Liver (tissue), 9 donors: ENCODE measurements around the gene NPC2. TPM values are rescaled to one million over a fixed set of nuclear protein-coding genes. Genes with fewer than 3 reads are reported as not detected.

Experiments
- DNase-seq: peaks from one replicate; pipeline ENCODE4 v3.0.0-alpha.2; 2017; ENCODE audit warnings: low spot score
- H3K27ac ChIP-seq, 2 donors: one replicate each; pipeline ENCODE4 v1.7.0; 2013; ENCODE audit warnings: inconsistent platforms in 2 of 2, low read length in 2 of 2, control low read depth in 1 of 2, low read depth in 1 of 2, mild to moderate bottlenecking in 1 of 2
- H3K27me3 ChIP-seq, 4 donors: one replicate each; pipeline versions ENCODE4 v1.6.1 to v1.7.0; 2013; ENCODE audit warnings: low read length in 3 of 4, inconsistent platforms in 1 of 4, mild to moderate bottlenecking in 1 of 4, moderate library complexity in 1 of 4; ENCODE audit not compliant: control insufficient read depth in 4 of 4, insufficient read depth in 4 of 4
- H3K36me3 ChIP-seq, 4 donors: one replicate each; pipeline versions ENCODE4 v1.6.1 to v1.7.0; 2013; ENCODE audit warnings: low read length in 3 of 4, mild to moderate bottlenecking in 3 of 4, low read depth in 1 of 4, moderate library complexity in 1 of 4; ENCODE audit not compliant: control insufficient read depth in 4 of 4, insufficient read depth in 3 of 4
- H3K4me1 ChIP-seq, 4 donors: one replicate each; pipeline versions ENCODE4 v1.6.1 to v1.7.0; 2013; ENCODE audit warnings: low read length in 3 of 4, mild to moderate bottlenecking in 3 of 4, moderate library complexity in 1 of 4; ENCODE audit not compliant: control insufficient read depth in 4 of 4, insufficient read depth in 4 of 4
- H3K4me3 ChIP-seq, 3 donors: one replicate each; pipeline versions ENCODE4 v1.6.1 to v1.7.0; 2013; ENCODE audit warnings: low read length in 3 of 3, control low read depth in 1 of 3, low read depth in 1 of 3, mild to moderate bottlenecking in 1 of 3
- H3K9ac ChIP-seq, 2 donors: one replicate each; pipeline ENCODE4 v1.7.0; 2013; ENCODE audit warnings: low read length in 2 of 2, mild to moderate bottlenecking in 2 of 2, moderate library complexity in 2 of 2, control low read depth in 1 of 2, low read depth in 1 of 2
- H3K9me3 ChIP-seq, 4 donors: one replicate each; pipeline versions ENCODE4 v1.6.1 to v1.7.0; 2013; ENCODE audit warnings: low read length in 3 of 4; ENCODE audit not compliant: control insufficient read depth in 4 of 4
- CTCF ChIP-seq: fragments of 150-350 bp; IDR thresholded peaks from 2 replicates; pipeline ENCODE4 v1.5.1; 2017; ENCODE audit warnings: improper control_type of control experiment, low read depth, low read length; ENCODE audit not compliant: missing input control
- EGR1 ChIP-seq, 2 donors: IDR thresholded peaks; 2 replicates each; pipeline ENCODE4 v1.6.1; 2016 to 2018; ENCODE audit warnings: antibody characterized with exemption in 2 of 2, low read depth in 2 of 2
- FOXA1 ChIP-seq: IDR thresholded peaks from 2 replicates; pipeline ENCODE4 v1.6.1; 2016; ENCODE audit warnings: antibody characterized with exemption
- FOXA2 ChIP-seq: IDR thresholded peaks from 2 replicates; pipeline ENCODE4 v1.6.1; 2016; ENCODE audit warnings: antibody characterized with exemption
- GABPA ChIP-seq, 2 donors: IDR thresholded peaks in 1 of 2; conservative IDR thresholded peaks in 1 of 2; 2 replicates each; pipeline ENCODE4 v1.6.1; 2016; ENCODE audit warnings: antibody characterized with exemption in 2 of 2, mild to moderate bottlenecking in 1 of 2, moderate library complexity in 1 of 2
- HNF4G ChIP-seq: IDR thresholded peaks from 2 replicates; pipeline ENCODE4 v1.6.1; 2016; ENCODE audit warnings: antibody characterized with exemption
- JUND ChIP-seq, 2 donors: IDR thresholded peaks; 2 replicates each; pipeline ENCODE4 v1.6.1; 2016; ENCODE audit warnings: antibody characterized with exemption in 2 of 2
- NR2F2 ChIP-seq: IDR thresholded peaks from 2 replicates; pipeline ENCODE4 v1.6.1; 2016; ENCODE audit warnings: antibody characterized with exemption
- RAD21 ChIP-seq, 2 donors: IDR thresholded peaks; 2 replicates each; pipeline ENCODE4 v1.6.1; 2016; ENCODE audit warnings: antibody characterized with exemption in 2 of 2, mild to moderate bottlenecking in 2 of 2
- RXRA ChIP-seq, 2 donors: IDR thresholded peaks; 2 replicates each; pipeline ENCODE4 v1.6.1; 2017 to 2018; ENCODE audit warnings: antibody characterized with exemption in 2 of 2, mild to moderate bottlenecking in 1 of 2
- SP1 ChIP-seq: IDR thresholded peaks from 2 replicates; pipeline ENCODE4 v1.6.1; 2018; ENCODE audit warnings: antibody characterized with exemption, mild to moderate bottlenecking
- TAF1 ChIP-seq: conservative IDR thresholded peaks from 2 replicates; pipeline ENCODE4 v1.6.1; 2016; ENCODE audit warnings: antibody characterized with exemption, mild to moderate bottlenecking
- YY1 ChIP-seq: IDR thresholded peaks from 2 replicates; pipeline ENCODE4 v1.6.1; 2016; ENCODE audit warnings: antibody characterized with exemption, mild to moderate bottlenecking
- WGBS: extraction: QIAGEN DNeasy Blood & Tissue Kit; methylation state at CpG from one replicate; pipeline ENCODE4 v1.1.7; 2013; 5-methylcytosine and 5-hydroxymethylcytosine counted together
- polyA plus RNA-seq, 2 donors: library from polyadenylated mRNA; stranded (reverse) in 1 of 2; unstranded in 1 of 2; fragments of 200-250 nt in 1 of 2; fragments of >200 nt in 1 of 2; fragmentation: Nextera tagmentation in 1 of 2; extraction: Ambion mirVana in 1 of 2; gene quantifications; one replicate each; pipeline versions ENCODE4 v1.2.1 to v1.2.3, GENCODE V29; 2013 to 2015
- total RNA-seq, 2 donors: library from RNA; depleted of rRNA; stranded (reverse); fragments of >200 nt; gene quantifications; one replicate each; pipeline ENCODE4 v1.2.3, GENCODE V29; 2014
- TF ChIP-seq, protein P1 (sequence below): IDR thresholded peaks from 2 replicates; pipeline ENCODE4 v1.6.1; 2016; ENCODE audit warnings: antibody characterized with exemption
- TF ChIP-seq, protein P2 (sequence below): IDR thresholded peaks from 2 replicates; pipeline ENCODE4 v1.6.1; 2016; ENCODE audit warnings: antibody characterized with exemption
- donor health status: healthy.
- donor health status: healthy.
- donor health status: healthy.
- donor health status: healthy.
- donor health status: healthy.

NPC2 gene
- total and polyA plus RNA-seq, 4 donors = 69.7 to 133 (median 105) TPM

- H3K9ac ChIP-seq = no peak overlapping the region
- H3K4me1 ChIP-seq = no peaks in the 10 kb centered on the region
- TF ChIP-seq, protein P1, sequence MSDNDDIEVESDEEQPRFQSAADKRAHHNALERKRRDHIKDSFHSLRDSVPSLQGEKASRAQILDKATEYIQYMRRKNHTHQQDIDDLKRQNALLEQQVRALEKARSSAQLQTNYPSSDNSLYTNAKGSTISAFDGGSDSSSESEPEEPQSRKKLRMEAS = no peak
- TF ChIP-seq TAF1 (no peak), GABPA (IDR thresholded peaks at IDR 0.05 in 1 of 2, conservative IDR thresholded peaks at IDR 0.05 in 1 of 2) (no peak), SP1 (no peak), RAD21 (IDR thresholded peaks at IDR 0.05) (no peak), FOXA2 (no peak), NR2F2 (no peak), YY1 (no peak), FOXA1 (no peak), JUND (IDR thresholded peaks at IDR 0.05) (no peak), RXRA (IDR thresholded peaks at IDR 0.05) (no peak)
- TF ChIP-seq, protein P2, sequence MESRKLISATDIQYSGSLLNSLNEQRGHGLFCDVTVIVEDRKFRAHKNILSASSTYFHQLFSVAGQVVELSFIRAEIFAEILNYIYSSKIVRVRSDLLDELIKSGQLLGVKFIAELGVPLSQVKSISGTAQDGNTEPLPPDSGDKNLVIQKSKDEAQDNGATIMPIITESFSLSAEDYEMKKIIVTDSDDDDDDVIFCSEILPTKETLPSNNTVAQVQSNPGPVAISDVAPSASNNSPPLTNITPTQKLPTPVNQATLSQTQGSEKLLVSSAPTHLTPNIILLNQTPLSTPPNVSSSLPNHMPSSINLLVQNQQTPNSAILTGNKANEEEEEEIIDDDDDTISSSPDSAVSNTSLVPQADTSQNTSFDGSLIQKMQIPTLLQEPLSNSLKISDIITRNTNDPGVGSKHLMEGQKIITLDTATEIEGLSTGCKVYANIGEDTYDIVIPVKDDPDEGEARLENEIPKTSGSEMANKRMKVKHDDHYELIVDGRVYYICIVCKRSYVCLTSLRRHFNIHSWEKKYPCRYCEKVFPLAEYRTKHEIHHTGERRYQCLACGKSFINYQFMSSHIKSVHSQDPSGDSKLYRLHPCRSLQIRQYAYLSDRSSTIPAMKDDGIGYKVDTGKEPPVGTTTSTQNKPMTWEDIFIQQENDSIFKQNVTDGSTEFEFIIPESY = no peak
- no peaks in the 10 kb centered on the region for H3K9me3 ChIP-seq
- 43% methylated on average over 13 of the region's 13 CpGs for WGBS
- no peaks in the 10 kb centered on the region for H3K27me3 ChIP-seq
- no peaks in the 10 kb centered on the region for H3K36me3 ChIP-seq
- H3K4me3 ChIP-seq = no peak overlapping the region
- H3K27ac ChIP-seq = no peak overlapping the region
- no peak for DNase-seq
Observed at GRCh38 chr14:74514471-74514941, 21.4 kb upstream of the NPC2 start.

- Histone ChIP-seq H3K9me3 (no peaks in the 10 kb centered on the region), H3K9ac (no peak overlapping the region), H3K4me3 (no peak overlapping the region), H3K36me3 (no peaks in the 10 kb centered on the region), H3K27me3 (no peaks in the 10 kb centered on the region), H3K4me1 (no peaks in the 10 kb centered on the region), H3K27ac (no peak overlapping the region)
- no peak for DNase-seq
- TF ChIP-seq, protein P2 = no peak
- TF ChIP-seq EGR1 (IDR thresholded peaks at IDR 0.05; ENCODE audit: low read depth in 2 of 2) = no peak
- TF ChIP-seq SP1 = no peak
- TF ChIP-seq CTCF = no peak
- no peak for TF ChIP-seq RXRA (IDR thresholded peaks at IDR 0.05)
- no peak for TF ChIP-seq FOXA1
- TF ChIP-seq NR2F2 = no peak
- TF ChIP-seq RAD21 (IDR thresholded peaks at IDR 0.05) = no peak
- TF ChIP-seq HNF4G = no peak
- TF ChIP-seq TAF1 = no peak
- WGBS = 74% methylated on average over 10 of the region's 10 CpGs
Observed at GRCh38 chr14:74511966-74512830, 19.1 kb upstream of the NPC2 start.
